Stimulated activated naive CD8-positive, alpha-beta T cell treated with anti-CD3 and anti-CD28 coated beads, Interleukin-15, Interleukin-2, amounts not matched to agents 100 ng/mL and 50 ng/mL, for 24 hours (primary cell): ENCODE results near the gene MICAL3.
A peak's percentile ranks its signal among the peaks of the same experiment; 100 is the strongest.

Source experiments
- H3K27ac Mint-ChIP-seq: one replicate; pipeline ENCODE4 v1.8.0; 2021; ENCODE audit warnings: mild to moderate bottlenecking, mixed read lengths
- H3K27me3 Mint-ChIP-seq: one replicate; pipeline ENCODE4 v1.8.0; 2021; ENCODE audit warnings: mixed read lengths
- H3K36me3 Mint-ChIP-seq: one replicate; pipeline ENCODE4 v1.8.0; 2021; ENCODE audit warnings: low read depth, mixed read lengths
- H3K4me1 Mint-ChIP-seq: one replicate; pipeline ENCODE4 v1.8.0; 2021; ENCODE audit warnings: low read depth, mixed read lengths
- H3K4me3 Mint-ChIP-seq: one replicate; pipeline ENCODE4 v1.8.0; 2021; ENCODE audit warnings: mild to moderate bottlenecking, mixed read lengths
- H3K9me3 Mint-ChIP-seq: one replicate; pipeline ENCODE4 v1.8.0; 2021; ENCODE audit warnings: mixed read lengths

MICAL3 gene

GRCh38 chr22:17954860-17955587 is 69.3 kb downstream of the MICAL3 start:
- H3K4me1 Mint-ChIP-seq: peaks cover 9% of the 10 kb centered on the region
- no peaks in the 10 kb centered on the region for H3K27me3 Mint-ChIP-seq
- no peak overlapping the region for H3K4me3 Mint-ChIP-seq
- H3K9me3 Mint-ChIP-seq: no peaks in the 10 kb centered on the region
- peak overlapping the region; percentile 3 for H3K27ac Mint-ChIP-seq
- no peaks in the 10 kb centered on the region for H3K36me3 Mint-ChIP-seq

- H3K4me3 Mint-ChIP-seq: no peak overlapping the region
- H3K27me3 Mint-ChIP-seq: no peaks in the 10 kb centered on the region
- no peaks in the 10 kb centered on the region for H3K36me3 Mint-ChIP-seq
- no peak overlapping the region for H3K27ac Mint-ChIP-seq
- H3K9me3 Mint-ChIP-seq: no peaks in the 10 kb centered on the region
- H3K4me1 Mint-ChIP-seq: peaks cover 15% of the 10 kb centered on the region
These were observed 70.0 kb downstream of the MICAL3 start for GRCh38 chr22:17954200-17954859.

- peaks cover 18% of the 10 kb centered on the region for H3K4me1 Mint-ChIP-seq
- H3K36me3 Mint-ChIP-seq: no peaks in the 10 kb centered on the region
- H3K4me3 Mint-ChIP-seq: no peak overlapping the region
- H3K9me3 Mint-ChIP-seq: no peaks in the 10 kb centered on the region
- no peaks in the 10 kb centered on the region for H3K27me3 Mint-ChIP-seq
- H3K27ac Mint-ChIP-seq: no peak overlapping the region
These were observed 71.2 kb downstream of the MICAL3 start for GRCh38 chr22:17953147-17953546.

- Mint-ChIP-seq H3K27me3 (no peaks in the 10 kb centered on the region), H3K36me3 (no peaks in the 10 kb centered on the region), H3K27ac (no peak overlapping the region)
These were observed 72.0 kb downstream of the MICAL3 start for GRCh38 chr22:17952273-17952801.

GRCh38 chr22:17951315-17951714 is 73.0 kb downstream of the MICAL3 start:
- Mint-ChIP-seq H3K9me3 (no peaks in the 10 kb centered on the region), H3K4me3 (no peak overlapping the region), H3K4me1 (peaks cover 34% of the 10 kb centered on the region), H3K27me3 (no peaks in the 10 kb centered on the region), H3K36me3 (no peaks in the 10 kb centered on the region), H3K27ac (no peak overlapping the region)

More at GRCh38 chr22:17952273-17952801, 72.0 kb downstream of the MICAL3 start:
- Mint-ChIP-seq H3K4me1 (peaks cover 27% of the 10 kb centered on the region), H3K4me3 (no peak overlapping the region), H3K9me3 (no peaks in the 10 kb centered on the region)

GRCh38 chr22:17950651-17951214 is 73.6 kb downstream of the MICAL3 start:
- Mint-ChIP-seq H3K36me3 (no peaks in the 10 kb centered on the region), H3K4me1 (peaks cover 34% of the 10 kb centered on the region), H3K27ac (no peak overlapping the region), H3K4me3 (no peak overlapping the region), H3K9me3 (no peaks in the 10 kb centered on the region), H3K27me3 (no peaks in the 10 kb centered on the region)

GRCh38 chr22:17949642-17950473 is 74.5 kb downstream of the MICAL3 start:
- H3K4me3 Mint-ChIP-seq: no peak overlapping the region
- no peak overlapping the region for H3K27ac Mint-ChIP-seq
- no peaks in the 10 kb centered on the region for H3K27me3 Mint-ChIP-seq
- H3K36me3 Mint-ChIP-seq: no peaks in the 10 kb centered on the region
- H3K4me1 Mint-ChIP-seq: peaks cover 34% of the 10 kb centered on the region
- no peaks in the 10 kb centered on the region for H3K9me3 Mint-ChIP-seq

GRCh38 chr22:17948101-17948500 is 76.3 kb downstream of the MICAL3 start:
- Mint-ChIP-seq H3K4me3 (no peak overlapping the region), H3K4me1 (peaks cover 28% of the 10 kb centered on the region), H3K27ac (no peak overlapping the region), H3K27me3 (no peaks in the 10 kb centered on the region), H3K36me3 (no peaks in the 10 kb centered on the region), H3K9me3 (no peaks in the 10 kb centered on the region)

GRCh38 chr22:17946662-17947367 is 77.5 kb downstream of the MICAL3 start:
- no peak overlapping the region for H3K4me3 Mint-ChIP-seq
- H3K4me1 Mint-ChIP-seq: peaks cover 28% of the 10 kb centered on the region

GRCh38 chr22:17945888-17946648 is 78.3 kb downstream of the MICAL3 start:
- H3K36me3 Mint-ChIP-seq: peaks cover 4% of the 10 kb centered on the region
- H3K4me3 Mint-ChIP-seq: no peak overlapping the region
- no peak overlapping the region for H3K27ac Mint-ChIP-seq
- H3K27me3 Mint-ChIP-seq: no peaks in the 10 kb centered on the region
- H3K4me1 Mint-ChIP-seq: peaks cover 30% of the 10 kb centered on the region
- H3K9me3 Mint-ChIP-seq: no peaks in the 10 kb centered on the region

More at GRCh38 chr22:17946662-17947367, 77.5 kb downstream of the MICAL3 start:
- H3K36me3 Mint-ChIP-seq: peaks cover 4% of the 10 kb centered on the region
- H3K27ac Mint-ChIP-seq: no peak overlapping the region
- no peaks in the 10 kb centered on the region for H3K27me3 Mint-ChIP-seq
- H3K9me3 Mint-ChIP-seq: no peaks in the 10 kb centered on the region

- H3K27ac Mint-ChIP-seq: no peak overlapping the region
- no peaks in the 10 kb centered on the region for H3K9me3 Mint-ChIP-seq
- H3K36me3 Mint-ChIP-seq: peaks cover 4% of the 10 kb centered on the region
- no peaks in the 10 kb centered on the region for H3K27me3 Mint-ChIP-seq
- no peak overlapping the region for H3K4me3 Mint-ChIP-seq
- peaks cover 30% of the 10 kb centered on the region for H3K4me1 Mint-ChIP-seq
These were observed 79.0 kb downstream of the MICAL3 start for GRCh38 chr22:17945156-17945887.

GRCh38 chr22:17944256-17944655 is 80.1 kb downstream of the MICAL3 start:
- Mint-ChIP-seq H3K27ac (no peak overlapping the region), H3K27me3 (no peaks in the 10 kb centered on the region), H3K4me3 (no peak overlapping the region), H3K36me3 (peaks cover 4% of the 10 kb centered on the region), H3K9me3 (no peaks in the 10 kb centered on the region), H3K4me1 (peaks cover 28% of the 10 kb centered on the region)
